Esophagus (tissue), 2 donors: ENCODE measurements around the gene FKBP1B. TPM values are rescaled to one million over a fixed set of nuclear protein-coding genes. Genes with fewer than 3 reads are reported as not detected.

Experiments
- H3K27ac ChIP-seq, 2 donors: one replicate each; pipeline ENCODE4 v1.5.1; 2013; ENCODE audit warnings: low read depth in 2 of 2, mild to moderate bottlenecking in 2 of 2, inconsistent platforms in 1 of 2, low read length in 1 of 2, moderate library complexity in 1 of 2
- H3K27me3 ChIP-seq, 2 donors: one replicate each; pipeline ENCODE4 v1.6.1; 2013; ENCODE audit warnings: low read length in 2 of 2, control low read depth in 1 of 2, mild to moderate bottlenecking in 1 of 2; ENCODE audit not compliant: insufficient read depth in 2 of 2, control insufficient read depth in 1 of 2
- H3K36me3 ChIP-seq, 2 donors: one replicate each; pipeline ENCODE4 v1.6.1; 2013; ENCODE audit warnings: low read length in 1 of 2; ENCODE audit not compliant: control insufficient read depth in 2 of 2, insufficient read depth in 2 of 2
- H3K4me1 ChIP-seq, 2 donors: one replicate each; pipeline ENCODE4 v1.6.1; 2013; ENCODE audit warnings: low read length in 1 of 2; ENCODE audit not compliant: control insufficient read depth in 2 of 2, insufficient read depth in 2 of 2
- H3K4me3 ChIP-seq, 2 donors: one replicate each; pipeline ENCODE4 v1.5.1; 2013; ENCODE audit warnings: low read length in 2 of 2, mild to moderate bottlenecking in 2 of 2, low read depth in 1 of 2, moderate library complexity in 1 of 2
- H3K9me3 ChIP-seq, 2 donors: one replicate each; pipeline ENCODE4 v1.6.1; 2013; ENCODE audit warnings: mild to moderate bottlenecking in 2 of 2, low read depth in 1 of 2, low read length in 1 of 2, moderate library complexity in 1 of 2; ENCODE audit not compliant: control insufficient read depth in 2 of 2, insufficient read depth in 1 of 2
- WGBS, 2 donors: extraction: QIAGEN DNeasy Blood & Tissue Kit; methylation state at CpG; one replicate each; pipeline ENCODE4 v1.1.7; 2013; 5-methylcytosine and 5-hydroxymethylcytosine counted together
- polyA plus RNA-seq, 2 donors: library from polyadenylated mRNA; stranded (reverse); fragments of 200-250 nt; gene quantifications; one replicate each; pipeline ENCODE4 v1.2.3, GENCODE V29; 2013
- donor health status: healthy with polysubstance abuse.
- donor health status: Bipolar disorder and iron deficiency.

The FKBP1B gene
- polyA plus RNA-seq, 2 donors, result 6.7 to 7.6 TPM

GRCh38 chr2:24058564-24059271 lies 9.2 kb downstream of the FKBP1B start:
- H3K9me3 ChIP-seq, result no peaks in the 10 kb centered on the region
- no peak overlapping the region for H3K27ac ChIP-seq
- WGBS, 2 donors, result 78 to 80% methylated on average over 4 of the region's 4 CpGs
- no peaks in the 10 kb centered on the region for H3K4me1 ChIP-seq
- no peaks in the 10 kb centered on the region for H3K36me3 ChIP-seq
- no peaks in the 10 kb centered on the region for H3K27me3 ChIP-seq
- no peak overlapping the region for H3K4me3 ChIP-seq

DNA sequence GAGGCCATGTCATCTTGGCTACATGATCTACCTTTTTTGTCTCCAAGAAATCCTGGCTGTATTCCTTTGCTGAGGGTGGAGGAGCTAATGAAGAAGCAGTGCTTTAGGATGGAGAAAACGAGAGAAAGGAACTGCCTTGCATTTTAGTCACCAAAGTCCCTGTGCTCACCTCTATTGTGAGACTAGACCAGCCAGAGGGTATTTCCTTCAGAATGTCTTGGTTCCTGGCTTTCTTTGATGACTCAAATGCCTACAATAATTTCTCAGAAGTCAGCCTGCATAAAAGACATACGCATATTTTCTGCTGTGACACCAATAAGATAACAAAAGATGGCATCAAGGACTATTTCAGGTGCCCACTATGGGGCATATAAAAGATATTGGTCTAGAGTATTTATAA lies 15.8 kb downstream of the FKBP1B start:
- H3K27me3 ChIP-seq, result no peaks in the 10 kb centered on the region
- peaks cover 3 to 4% of the 10 kb centered on the region in 2 donors for H3K36me3 ChIP-seq
- H3K4me1 ChIP-seq, result no peaks in the 10 kb centered on the region
- H3K4me3 ChIP-seq, result no peak overlapping the region
- no peaks in the 10 kb centered on the region for H3K9me3 ChIP-seq
- WGBS, 2 donors, result 74 to 78% methylated on average over 2 of the region's 2 CpGs
- no peak overlapping the region for H3K27ac ChIP-seq

DNA sequence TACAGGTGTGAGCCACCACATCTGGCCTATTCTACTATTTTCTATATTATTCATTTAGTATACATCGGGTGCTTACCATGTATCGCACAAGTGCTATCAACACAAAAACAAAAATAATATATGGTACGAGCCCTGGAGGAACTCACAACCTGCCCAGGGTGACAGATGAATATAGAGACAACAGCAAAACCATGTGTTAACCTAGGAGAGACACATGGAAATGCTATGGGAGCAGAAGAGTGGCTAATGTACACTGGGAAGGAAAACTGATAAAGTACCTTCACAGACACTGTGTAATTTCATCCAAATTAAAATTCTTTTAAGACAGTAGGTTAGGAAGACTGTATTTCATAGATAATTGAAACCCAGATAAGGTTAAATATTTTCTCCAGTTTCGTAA lies 22.7 kb downstream of the FKBP1B start:
- WGBS, 2 donors, result 85 to 96% methylated on average over 4 of the region's 4 CpGs
- Histone ChIP-seq H3K27me3 (no peaks in the 10 kb centered on the region), H3K9me3 (no peaks in the 10 kb centered on the region), H3K4me3 (no peak overlapping the region), H3K4me1 (peaks cover 0 to 2% of the 10 kb centered on the region in 2 donors), H3K27ac (no peak overlapping the region), H3K36me3 (peaks cover 1 to 5% of the 10 kb centered on the region in 2 donors)

- H3K27ac ChIP-seq, result no peak overlapping the region
- H3K27me3 ChIP-seq, result no peaks in the 10 kb centered on the region
- H3K4me1 ChIP-seq, result peaks cover 0 to 7% of the 10 kb centered on the region in 2 donors
- 82 to 86% methylated on average over 6 of the region's 6 CpGs for WGBS, 2 donors
- no peak overlapping the region for H3K4me3 ChIP-seq
- H3K36me3 ChIP-seq, result peaks cover 0 to 3% of the 10 kb centered on the region in 2 donors
- no peaks in the 10 kb centered on the region for H3K9me3 ChIP-seq
These were observed 24.3 kb downstream of the FKBP1B start for GRCh38 chr2:24073816-24074215.

- Histone ChIP-seq H3K27me3 (no peaks in the 10 kb centered on the region), H3K9me3 (no peaks in the 10 kb centered on the region), H3K27ac (no peak overlapping the region), H3K4me1 (peaks cover 0 to 7% of the 10 kb centered on the region in 2 donors), H3K36me3 (peaks cover 0 to 3% of the 10 kb centered on the region in 2 donors), H3K4me3 (peak overlapping the region; percentile 13 to 89)
- WGBS, 2 donors, result 50 to 52% methylated on average over 5 of the region's 5 CpGs
These were observed 25.7 kb downstream of the FKBP1B start for GRCh38 chr2:24075259-24075658.

- peak within 1 kb of the TSS; percentile 99 for H3K27ac ChIP-seq
- 1% methylated on average over 64 of the region's 64 CpGs for WGBS, 2 donors
- peaks cover 0 to 7% of the 10 kb centered on the region in 2 donors for H3K4me1 ChIP-seq
- peak within 1 kb of the TSS; percentile 85 to 89 for H3K4me3 ChIP-seq
- H3K27me3 ChIP-seq, result no peaks in the 10 kb centered on the region
- peaks cover 0 to 3% of the 10 kb centered on the region in 2 donors for H3K36me3 ChIP-seq
- H3K9me3 ChIP-seq, result no peaks in the 10 kb centered on the region
These were observed 26.6 kb downstream of the FKBP1B start, which contains the start of gene SF3B6 for GRCh38 chr2:24075915-24076848. TSS of gene SF3B6 (minus strand) at chr2:24076326. CDS start at chr2:24076229, 97 bp downstream.

- peaks cover 0 to 7% of the 10 kb centered on the region in 2 donors for H3K4me1 ChIP-seq
- H3K27me3 ChIP-seq, result no peaks in the 10 kb centered on the region
- no peaks in the 10 kb centered on the region for H3K9me3 ChIP-seq
- H3K36me3 ChIP-seq, result peaks cover 0 to 6% of the 10 kb centered on the region in 2 donors
- whole genome bisulfite sequencing, 2 donors, result 1% methylated on average over 28 to 41 of the region's 41 CpGs
- peak overlapping the region; percentile 99 for H3K27ac ChIP-seq
- H3K4me3 ChIP-seq, result peak overlapping the region; percentile 85 to 89
These were observed 27.5 kb downstream of the FKBP1B start for GRCh38 chr2:24076849-24077534.

- H3K4me1 ChIP-seq, result peaks cover 0 to 7% of the 10 kb centered on the region in 2 donors
- no peaks in the 10 kb centered on the region for H3K27me3 ChIP-seq
- no peaks in the 10 kb centered on the region for H3K9me3 ChIP-seq
- H3K36me3 ChIP-seq, result peaks cover 0 to 7% of the 10 kb centered on the region in 2 donors
- H3K27ac ChIP-seq, result peak overlapping the region; percentile 99
- peak overlapping the region; percentile 85 to 89 for H3K4me3 ChIP-seq
- 5 to 7% methylated on average over 9 of the region's 9 CpGs for WGBS, 2 donors
These were observed 28.0 kb downstream of the FKBP1B start for GRCh38 chr2:24077535-24077877.

GRCh38 chr2:24077879-24078278 lies 28.3 kb downstream of the FKBP1B start:
- WGBS, 2 donors, result 43 to 48% methylated on average over 2 of the region's 2 CpGs
- H3K9me3 ChIP-seq, result no peaks in the 10 kb centered on the region
- H3K36me3 ChIP-seq, result peaks cover 0 to 10% of the 10 kb centered on the region in 2 donors
- no peaks in the 10 kb centered on the region for H3K27me3 ChIP-seq
- H3K27ac ChIP-seq, result peak overlapping the region; percentile 99
- H3K4me3 ChIP-seq, result peak overlapping the region; percentile 85 to 89
- peaks cover 0 to 9% of the 10 kb centered on the region in 2 donors for H3K4me1 ChIP-seq
